ENCODE data around the gene POLR1C. TPM values are rescaled to one million over a fixed set of nuclear protein-coding genes. Genes with fewer than 3 reads are reported as not detected.

Gene POLR1C
- total RNA-seq, 1 experiment from 2014 or later = 84.6 TPM

GRCh38 chr6:43541774-43542471, 25.0 kb downstream of the POLR1C start:
- H2AFZ ChIP-seq (ENCODE audit: low read depth, low read length, poor library complexity, severe bottlenecking) = no peak overlapping the region
- H3K27ac ChIP-seq (ENCODE audit: low read depth, low read length) = no peak overlapping the region
- DNase-seq (ENCODE audit: low read depth, low spot score) = no peak
- H3K4me3 ChIP-seq (replicated peaks in 1 of 2; ENCODE audit: low read depth in 1 of 2, low read length in 2 of 2) = no peak overlapping the region
- no peak overlapping the region for H3K4me2 ChIP-seq (ENCODE audit: low read length)
- H3K27me3 ChIP-seq (ENCODE audit: insufficient read depth, low read length) = no peaks in the 10 kb centered on the region
- ChIA-PET RAD21 (ENCODE audit: low non-redundant PET in 1 of 2, low total read pairs in 2 of 2, uncharacterized antibody in 2 of 2, unreplicated experiment in 2 of 2) (no interaction called here), POLR2A (no interaction called here), CTCF (no interaction called here)
- H3K79me2 ChIP-seq (ENCODE audit: insufficient read depth, low read length) = peaks cover 17% of the 10 kb centered on the region
- H3K36me3 ChIP-seq (ENCODE audit: control insufficient read depth in 1 of 2, insufficient read depth in 2 of 2, low read length in 2 of 2) = peaks cover 37 to 52% of the 10 kb centered on the region in 2 experiments; a peak in 3 of 4 replicates
- no peak overlapping the region for H3K9ac ChIP-seq (ENCODE audit: low read length)
- TF ChIP-seq ZNF274 (IDR thresholded peaks at IDR 0.05; ENCODE audit: low read depth, low read length) = no peak
- TF ChIP-seq MAX (IDR thresholded peaks at IDR 0.05) = no peak
- no peak for TF ChIP-seq POLR2AphosphoS5 (IDR thresholded peaks at IDR 0.05; ENCODE audit: low read depth, low read length)
- TF ChIP-seq JUND (IDR thresholded peaks at IDR 0.05) = no peak
- no peak for TF ChIP-seq RAD21 (IDR thresholded peaks at IDR 0.05; ENCODE audit: low read depth)
- no peak for TF ChIP-seq SP1 (IDR thresholded peaks at IDR 0.05; ENCODE audit: low read depth)
- TF ChIP-seq SIN3A (IDR thresholded peaks at IDR 0.05; ENCODE audit: low read depth) = no peak
- TF ChIP-seq ATF3 (IDR thresholded peaks at IDR 0.05) = no peak
- no peak for TF ChIP-seq CTCF (IDR thresholded peaks at IDR 0.05 in 2 of 3, conservative IDR thresholded peaks at IDR 0.05 in 1 of 3; ENCODE audit: borderline replicate concordance in 1 of 3, insufficient read depth in 1 of 3, low read depth in 2 of 3, low read length in 2 of 3)
- no peak for TF ChIP-seq CBX3 (IDR thresholded peaks at IDR 0.05; ENCODE audit: low read depth)
- no peak for TF ChIP-seq TCF7L2 (IDR thresholded peaks at IDR 0.05; ENCODE audit: borderline replicate concordance, extremely low read depth, insufficient read depth, insufficient read length)
- TF ChIP-seq YY1 (IDR thresholded peaks at IDR 0.05; ENCODE audit: extremely low read depth, insufficient replicate concordance, low read depth, low read length) = no peak
- TF ChIP-seq POLR2A (IDR thresholded peaks at IDR 0.05; ENCODE audit: borderline replicate concordance, extremely low read depth, insufficient read depth, insufficient read length) = no peak
- no peak for TF ChIP-seq REST (IDR thresholded peaks at IDR 0.05; ENCODE audit: low read depth)
- no peak for TF ChIP-seq CEBPB (IDR thresholded peaks at IDR 0.05; ENCODE audit: low read depth)
- no peak for ATAC-seq
- intact Hi-C loops (cut with micrococcal nuclease) = no loop called here
- H3K9me2 ChIP-seq (ENCODE audit: insufficient read depth) = no peaks in the 10 kb centered on the region
- H3K4me1 ChIP-seq (ENCODE audit: control insufficient read depth in 1 of 2, insufficient read depth in 2 of 2, low read length in 2 of 2) = no peaks in the 10 kb centered on the region
- H4K20me1 ChIP-seq (ENCODE audit: insufficient read depth) = no peaks in the 10 kb centered on the region
- BruUV-seq (replicated peaks) = no TSS peak
- H3K9me3 ChIP-seq (ENCODE audit: control insufficient read depth in 1 of 2, insufficient read depth in 1 of 2, low read depth in 1 of 2, low read length in 2 of 2) = no peaks in the 10 kb centered on the region

All from HCT116 (cell line).